SK-N-DZ (cell line): Measurements from ENCODE around the gene ITIH3.

ENCODE experiments used
- DNase-seq: peaks from one replicate; pipeline ENCODE4 v3.0.0-alpha.2; 2015; ENCODE audit warnings: low spot score
- small RNA-seq, 2 experiments: library from RNA; depleted of rRNA; stranded (forward); fragments of <200 nt; gene quantifications; one replicate each; pipeline ENCODE3, GENCODE V24; 2014

Gene ITIH3

GRCh38 chr3:52844290-52844975 is 49.8 kb downstream of the ITIH3 start:
- no peak for DNase-seq

- DNase-seq = no peak
These were observed 50.6 kb downstream of the ITIH3 start for GRCh38 chr3:52845157-52845556.

GRCh38 chr3:52845691-52846431 is 51.3 kb downstream of the ITIH3 start:
- DNase-seq = no peak

- no peak for DNase-seq
These were observed 51.9 kb downstream of the ITIH3 start for GRCh38 chr3:52846432-52846965.

GRCh38 chr3:52847241-52847640 is 52.6 kb downstream of the ITIH3 start:
- DNase-seq = no peak

GRCh38 chr3:52847726-52848125 is 53.1 kb downstream of the ITIH3 start:
- no peak for DNase-seq

- DNase-seq = no peak
These were observed 54.0 kb downstream of the ITIH3 start for GRCh38 chr3:52848617-52849016.

GRCh38 chr3:52849656-52850055 is 55.1 kb downstream of the ITIH3 start:
- no peak for DNase-seq

GRCh38 chr3:52851348-52851747 is 56.8 kb downstream of the ITIH3 start:
- peak; percentile 36 for DNase-seq

GRCh38 chr3:52852419-52852818 is 57.8 kb downstream of the ITIH3 start:
- DNase-seq = no peak

- no peak for DNase-seq
These were observed 59.4 kb downstream of the ITIH3 start for GRCh38 chr3:52854013-52854412.

- DNase-seq = no peak
These were observed 62.1 kb downstream of the ITIH3 start for GRCh38 chr3:52856666-52857065.

- DNase-seq = peak; percentile 34
These were observed 62.5 kb downstream of the ITIH3 start for GRCh38 chr3:52857133-52857532.

GRCh38 chr3:52857864-52858263 is 63.3 kb downstream of the ITIH3 start:
- no peak for DNase-seq

Small RNAs within 50 kb of the gene (small RNA-seq; reads per million reads assigned to genes)
- gene MIR8064 (0 reads per million in 2 experiments), gene MUSTN1 (0 reads per million in 2 experiments)
